Nucleus accumbens (tissue), 56 donors: ENCODE data around the gene NFRKB.
"Not testable (repeated sequence)": the region's sequence is repeated elsewhere in the genome, so short reads cannot be mapped to it uniquely, and the experiment has no call there.

Experiments used
- DNase-seq, 56 donors: peaks; one replicate each; lab custom pipeline; 2025; lab: John Stamatoyannopoulos, UW

Gene NFRKB

GRCh38 chr11:129896062-129896461 is 684 bp upstream of the NFRKB start:
- DNase-seq = peak in 2 of 56 donors; percentile 10 to 33

- DNase-seq = peak in 13 of 56 donors; percentile 2 to 38 (median 15)
Measured at GRCh38 chr11:129894278-129895125, 876 bp downstream of the NFRKB start.

GRCh38 chr11:129888451-129888850 is 6.9 kb downstream of the NFRKB start:
- DNase-seq = no peak

GRCh38 chr11:129885381-129885780 is 10.0 kb downstream of the NFRKB start:
- DNase-seq = no peak

- no peak for DNase-seq
Measured at GRCh38 chr11:129884581-129884980, 10.8 kb downstream of the NFRKB start.

GRCh38 chr11:129881570-129882170 is 13.7 kb downstream of the NFRKB start:
- peak in 7 of 56 donors; percentile 1 to 38 (median 7) for DNase-seq

GRCh38 chr11:129880311-129880710 is 15.1 kb downstream of the NFRKB start:
- peak in 1 of 56 donors; percentile 4 for DNase-seq

- no peak for DNase-seq
Measured at GRCh38 chr11:129871914-129872313, 23.5 kb downstream of the NFRKB start.

GRCh38 chr11:129868626-129869025 is 26.8 kb downstream of the NFRKB start:
- DNase-seq = not testable (repeated sequence)

- no peak for DNase-seq
Measured at GRCh38 chr11:129866311-129866710, 29.1 kb downstream of the NFRKB start.

GRCh38 chr11:129865701-129866100 is 29.7 kb downstream of the NFRKB start:
- DNase-seq = peak in 1 of 56 donors; percentile 14

GRCh38 chr11:129864811-129865210 is 30.6 kb downstream of the NFRKB start:
- no peak for DNase-seq

GRCh38 chr11:129861702-129862522 is 33.5 kb downstream of the NFRKB start:
- DNase-seq = peak in 18 of 56 donors; percentile 2 to 54 (median 24)

GRCh38 chr11:129856036-129856435 is 39.3 kb downstream of the NFRKB start:
- DNase-seq = no peak

- no peak for DNase-seq
Measured at GRCh38 chr11:129855086-129855485, 40.3 kb downstream of the NFRKB start.

- no peak for DNase-seq
Measured at GRCh38 chr11:129854232-129854805, 41.1 kb downstream of the NFRKB start.

- no peak for DNase-seq
Measured at GRCh38 chr11:129853518-129854231, 41.7 kb downstream of the NFRKB start.

GRCh38 chr11:129852125-129852740 is 43.1 kb downstream of the NFRKB start:
- DNase-seq = no peak

GRCh38 chr11:129849447-129850130 is 45.8 kb downstream of the NFRKB start:
- no peak for DNase-seq
